Effector CD4-positive, alpha-beta T cell (primary cell): Measurements from ENCODE around the gene TUSC2.

Experiments used
- DNase-seq: peaks from one replicate; pipeline ENCODE4 v3.0.0-alpha.2; 2020
- total RNA-seq: gene quantifications from one replicate; lab custom pipeline; 2026; lab: John Stamatoyannopoulos, UW

The TUSC2 gene, protein sequence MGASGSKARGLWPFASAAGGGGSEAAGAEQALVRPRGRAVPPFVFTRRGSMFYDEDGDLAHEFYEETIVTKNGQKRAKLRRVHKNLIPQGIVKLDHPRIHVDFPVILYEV
- total RNA-seq, result 20.6 reads per million, percentile 47 among the genes with 10 or more reads in this experiment

DNA sequence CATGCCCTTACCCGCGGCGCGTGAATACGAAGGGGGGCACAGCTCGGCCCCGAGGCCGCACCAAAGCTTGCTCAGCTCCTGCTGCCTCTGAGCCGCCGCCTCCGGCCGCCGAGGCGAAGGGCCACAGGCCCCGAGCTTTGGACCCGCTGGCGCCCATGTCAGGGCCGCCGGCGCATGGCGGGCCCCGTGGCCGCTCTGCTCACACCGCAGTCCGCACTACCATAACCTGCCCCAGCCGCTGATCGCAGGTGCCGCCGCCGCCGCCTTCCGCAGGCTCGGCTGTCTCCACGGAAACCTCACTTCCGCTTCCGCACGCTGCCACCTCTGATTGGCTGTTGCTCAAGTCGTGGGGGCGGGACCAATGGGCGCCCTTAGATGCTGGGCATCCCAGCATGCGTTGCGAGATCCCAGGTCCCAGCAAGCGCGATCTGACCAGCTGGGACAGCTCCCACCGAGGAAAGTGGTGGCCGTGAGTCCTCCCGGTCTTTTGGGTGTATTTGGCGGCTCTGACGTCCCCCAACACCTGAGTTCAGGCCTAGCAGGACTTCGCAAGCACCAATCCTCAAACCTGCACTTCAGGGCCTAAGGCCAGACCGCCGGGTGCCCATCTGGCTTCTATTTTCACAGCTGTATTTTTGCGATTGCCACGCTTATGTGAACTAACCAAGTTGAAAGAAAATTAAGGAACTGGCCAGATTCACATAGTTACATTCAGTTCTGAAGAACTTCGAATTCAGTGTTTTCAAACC lies at the start of gene TUSC2:
Gene TUSC2, minus strand, starts transcription at position 281 of the 749 bp plus-strand sequence. Its CDS starts 124 bp downstream, at position 157.
- peak; percentile 93 for DNase-seq

DNA sequence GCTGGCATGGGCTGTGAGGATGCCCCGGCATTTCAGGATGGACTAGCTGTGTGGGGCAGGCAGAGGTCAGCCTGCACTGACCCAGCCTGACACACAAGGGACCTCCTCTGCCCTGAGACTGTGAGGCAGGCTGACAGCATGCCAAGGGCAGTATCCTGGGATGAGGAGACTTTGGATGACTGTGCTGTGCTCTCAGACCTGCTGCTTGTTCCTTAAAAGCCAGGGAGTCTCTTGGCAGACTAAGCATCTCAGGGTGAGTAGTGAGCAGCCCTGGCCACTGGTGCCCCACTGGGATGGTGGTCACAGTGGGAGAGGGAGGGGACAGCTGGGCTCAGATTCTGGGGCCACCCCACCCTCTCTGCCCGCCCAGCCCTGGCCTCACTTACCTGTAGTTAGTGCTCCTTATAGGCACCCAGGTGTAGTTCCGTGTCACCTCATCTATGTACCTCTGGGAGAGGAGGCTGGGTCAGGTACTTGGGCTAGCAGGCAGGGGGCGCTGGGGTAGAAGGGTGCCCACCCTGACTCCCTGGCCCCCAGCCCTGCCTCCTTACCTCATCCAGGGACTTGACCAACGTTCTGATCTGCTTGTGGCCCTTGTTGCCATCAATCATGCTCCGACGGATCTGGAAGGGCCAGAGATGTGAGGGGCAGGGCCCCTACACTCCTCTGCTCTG lies 47.4 kb upstream of the TUSC2 start:
- no peak for DNase-seq

DNA sequence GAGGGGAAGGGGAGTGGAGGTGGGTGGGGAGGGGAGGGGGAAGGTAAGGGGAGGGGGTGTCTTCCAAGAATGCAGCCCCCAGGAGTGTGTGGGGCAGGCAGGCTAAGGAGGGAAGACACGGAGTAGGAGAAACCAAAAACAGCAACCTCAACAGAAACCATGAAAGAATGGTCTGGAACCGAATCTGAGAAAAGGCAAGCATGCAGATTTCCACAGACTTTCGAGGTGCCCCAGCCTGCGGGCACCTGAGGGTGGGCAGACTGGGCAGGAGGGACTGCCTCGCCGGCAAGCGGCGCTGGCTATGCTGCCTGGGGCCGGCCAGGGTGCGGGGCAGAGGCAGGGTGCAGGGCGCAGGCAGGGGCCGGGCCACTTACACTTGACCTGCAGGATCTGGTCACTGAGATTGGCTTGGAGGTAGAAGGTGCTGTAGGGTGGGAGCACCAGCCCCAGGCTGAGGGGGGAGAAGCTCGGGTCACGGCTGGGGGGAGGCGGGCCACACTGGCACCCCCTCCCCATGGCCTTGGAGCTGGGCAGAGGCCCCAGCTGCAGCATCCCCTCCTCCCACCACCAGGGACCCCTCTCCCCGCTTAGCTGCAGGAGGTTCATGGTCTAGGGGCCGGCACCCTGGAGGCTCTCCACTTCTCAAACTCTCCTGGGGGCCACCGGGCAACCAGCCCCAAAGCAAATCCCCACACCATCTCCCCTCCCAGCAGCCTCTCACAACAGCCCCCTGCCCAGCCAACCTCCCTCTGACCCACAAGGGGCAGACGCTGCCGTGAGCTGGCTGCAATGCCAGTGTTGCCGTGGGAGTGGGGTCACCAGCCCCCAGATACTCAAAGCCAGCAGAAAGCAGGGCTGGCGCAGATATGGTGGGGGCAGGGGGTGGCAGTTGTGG lies 46.6 kb upstream of the TUSC2 start:
- DNase-seq, result no peak

DNA sequence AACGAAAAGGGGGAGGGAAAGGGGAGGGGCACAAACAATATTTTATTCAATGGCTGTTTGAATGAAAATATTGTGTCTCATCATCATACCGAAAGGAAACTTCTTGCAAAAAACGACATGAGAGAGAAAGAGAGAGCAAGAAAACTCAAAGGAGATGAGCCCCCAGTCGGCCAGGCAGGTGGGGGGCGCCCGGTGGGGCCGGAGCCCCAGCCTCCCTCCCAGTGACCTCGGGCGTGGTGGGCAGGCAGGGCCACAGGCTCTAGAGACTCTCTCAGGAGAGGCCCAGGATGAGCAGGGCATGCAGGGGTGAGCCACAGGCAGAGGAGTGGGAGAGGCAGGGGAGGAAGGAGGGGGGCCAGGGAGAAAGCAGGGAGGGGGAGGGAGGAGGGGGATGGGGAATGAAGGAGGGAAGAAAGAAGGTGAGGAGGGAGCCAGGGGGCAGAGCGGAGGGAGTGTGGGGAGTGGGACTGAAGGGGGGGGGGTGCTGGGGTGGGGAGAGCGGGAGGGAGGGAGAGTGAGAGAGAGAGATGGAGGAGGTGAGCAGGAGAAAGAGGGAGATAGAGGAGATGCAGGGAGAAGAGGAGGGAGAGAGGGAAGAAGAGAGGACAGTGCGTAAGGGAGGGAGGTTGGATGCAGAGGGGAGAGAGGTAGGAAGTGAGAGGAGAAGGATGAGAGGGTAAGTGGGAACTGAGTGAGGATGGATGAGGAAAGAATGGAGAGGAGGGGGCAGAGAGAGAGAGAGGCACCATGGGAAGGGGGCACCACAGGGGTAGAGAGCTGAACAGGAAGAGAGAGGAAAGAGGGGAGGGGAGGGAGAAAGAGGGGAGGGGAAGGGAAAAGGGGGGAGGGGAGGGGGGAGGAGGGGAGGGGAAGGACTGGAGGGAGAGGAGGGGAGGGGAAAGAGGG lies 45.4 kb upstream of the TUSC2 start:
- no peak for DNase-seq

DNA sequence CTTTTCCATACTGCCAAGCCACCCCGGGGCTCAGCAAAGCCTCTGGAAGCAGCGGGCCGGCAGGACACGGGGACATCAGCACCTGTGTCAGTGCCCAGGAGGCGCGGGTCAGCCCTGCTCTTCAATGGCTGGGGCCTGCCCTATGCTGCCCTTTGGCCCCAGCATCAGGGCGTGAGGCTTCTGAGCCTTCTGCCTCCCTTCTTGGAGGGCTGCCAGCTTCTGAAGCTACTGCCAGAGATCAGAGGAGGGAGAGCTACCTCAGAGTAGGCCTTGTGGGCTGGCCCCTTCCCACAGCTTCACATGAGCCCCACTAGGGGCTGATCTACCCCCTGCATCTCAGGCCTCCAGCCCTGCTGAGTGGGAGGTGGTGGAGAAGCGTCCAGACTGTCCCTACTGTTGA lies 44.3 kb upstream of the TUSC2 start:
- no peak for DNase-seq

DNA sequence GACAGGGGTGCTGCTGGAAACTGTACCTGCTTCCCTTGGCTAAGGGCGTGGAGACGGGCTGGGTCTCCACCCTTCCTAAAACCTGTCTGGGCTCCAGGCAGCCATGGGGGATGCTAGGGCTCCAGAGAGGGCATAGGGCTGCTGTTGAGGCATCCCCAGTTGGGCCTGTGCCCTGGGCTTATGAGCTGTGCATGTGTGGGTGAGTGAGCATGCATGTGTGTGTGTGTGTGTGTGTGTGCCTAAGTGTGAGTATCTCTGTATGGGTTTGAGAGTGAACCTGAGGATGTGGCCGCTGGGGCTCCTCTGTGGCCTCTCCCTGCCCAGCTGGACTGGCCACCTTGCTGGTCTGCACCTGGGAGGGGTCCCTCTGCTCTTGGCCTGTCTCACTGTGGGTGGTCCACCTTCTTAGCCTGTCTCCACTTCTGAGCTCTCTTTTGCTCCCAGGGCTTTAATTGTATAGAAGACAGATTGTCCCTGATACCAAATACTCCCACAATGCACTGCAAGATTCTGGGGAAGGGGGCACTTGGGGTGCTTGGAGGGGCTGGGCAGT lies 43.2 kb upstream of the TUSC2 start:
- no peak for DNase-seq

DNA sequence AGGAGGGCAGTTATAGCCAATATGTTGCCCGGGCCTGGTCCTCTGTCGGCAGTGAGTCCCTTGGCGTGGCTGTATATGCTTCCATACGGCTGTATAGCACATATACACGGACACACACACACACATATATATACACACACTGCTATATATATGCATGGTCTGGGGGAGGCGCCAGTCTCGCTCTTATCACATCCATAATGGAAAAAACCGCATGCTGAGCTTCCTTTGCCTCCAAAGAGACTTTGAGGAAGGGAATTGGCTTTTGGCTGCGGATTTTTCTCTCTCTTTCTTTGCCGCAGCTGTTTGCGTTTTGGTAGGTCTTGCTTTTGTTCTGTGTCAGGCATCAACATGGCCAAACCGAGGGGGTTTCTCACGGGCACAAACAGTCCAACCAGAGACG lies 42.6 kb upstream of the TUSC2 start:
- no peak for DNase-seq

DNA sequence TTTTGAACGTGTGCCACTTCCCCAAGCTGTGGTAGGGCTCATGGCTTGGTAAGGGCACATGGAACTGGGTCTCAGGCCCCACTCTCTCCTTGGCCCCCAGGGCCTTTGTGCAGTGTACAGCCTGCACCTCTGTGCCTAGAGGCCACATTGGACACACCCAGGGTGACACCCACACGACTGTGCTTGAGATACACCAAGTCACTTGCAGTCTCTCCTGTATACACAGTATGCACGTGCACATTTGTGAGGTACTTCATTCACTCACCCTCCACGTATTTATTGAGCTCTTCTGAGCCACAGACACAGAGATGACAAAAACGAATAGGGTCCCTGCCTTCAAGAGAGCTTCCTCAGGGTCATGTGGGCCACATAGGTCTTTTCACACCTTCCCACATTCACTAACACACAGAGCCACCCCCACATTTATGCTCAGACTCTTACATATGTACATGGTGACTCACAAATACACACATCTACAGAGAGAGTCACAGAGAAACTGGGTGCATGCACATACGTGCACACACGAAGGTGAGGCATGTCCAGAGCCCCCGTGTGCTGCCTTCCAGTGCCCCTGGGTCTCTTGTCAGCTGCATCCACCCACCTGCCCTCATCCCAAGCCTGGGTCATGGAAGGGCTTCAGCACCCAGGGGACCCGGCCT lies 41.1 kb upstream of the TUSC2 start:
- DNase-seq, result no peak

DNA sequence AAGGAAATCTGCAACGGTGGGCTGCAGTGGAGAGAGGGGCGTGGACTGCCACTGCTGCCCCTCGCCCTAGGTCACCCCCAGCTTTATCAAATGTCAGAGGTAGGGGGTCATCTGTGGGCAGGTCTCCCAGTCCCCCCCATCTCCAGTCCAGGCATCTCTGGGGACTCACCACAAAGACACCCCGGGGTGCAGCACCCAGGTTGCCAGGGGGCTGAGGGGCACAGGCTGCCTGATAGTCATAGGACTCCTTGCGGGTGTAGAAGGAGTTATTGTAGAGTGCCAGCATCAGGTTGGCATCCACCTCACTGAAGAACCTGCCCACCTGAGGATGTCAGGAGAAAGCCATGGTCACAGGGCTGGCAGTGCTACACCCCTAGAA lies 37.8 kb upstream of the TUSC2 start:
- DNase-seq, result no peak

DNA sequence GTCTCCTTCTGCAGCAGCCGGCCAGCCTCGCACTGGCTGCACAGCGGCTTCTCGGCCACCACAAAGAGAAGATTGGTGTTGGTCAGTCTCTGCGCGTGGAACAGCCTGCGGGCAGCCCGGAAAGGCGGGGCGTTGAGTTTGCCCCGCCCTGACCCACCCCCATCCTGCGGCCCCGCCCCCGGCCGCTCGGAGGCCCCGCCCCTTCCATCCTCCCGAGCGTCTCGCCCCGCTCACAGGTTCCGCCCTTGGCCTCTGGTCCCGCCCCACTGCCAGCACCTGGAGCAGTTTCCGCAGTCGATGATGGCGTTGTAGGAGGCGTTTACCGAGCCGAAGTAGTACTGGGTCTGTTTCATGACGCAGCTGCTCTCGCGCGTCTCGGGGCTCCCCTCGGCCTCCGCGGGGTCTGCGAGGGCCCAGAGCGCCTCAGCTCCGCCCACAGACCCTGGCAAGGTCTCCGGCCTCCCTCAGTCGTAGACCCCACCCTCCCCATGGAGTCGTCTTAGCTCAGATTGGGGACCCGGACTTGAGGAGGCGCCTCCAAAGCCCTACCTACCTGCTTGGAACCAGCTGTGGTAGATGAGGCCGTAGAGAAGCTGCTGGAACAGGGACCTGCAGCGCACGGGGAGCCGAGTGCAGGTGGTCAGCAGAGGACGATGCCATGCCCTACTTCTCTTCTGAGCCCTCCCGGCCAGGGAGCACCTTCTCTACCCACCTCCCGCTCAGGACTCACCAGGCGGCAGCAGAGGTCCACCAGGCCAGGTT lies 37.2 kb upstream of the TUSC2 start:
- peak; percentile 94 for DNase-seq

DNA sequence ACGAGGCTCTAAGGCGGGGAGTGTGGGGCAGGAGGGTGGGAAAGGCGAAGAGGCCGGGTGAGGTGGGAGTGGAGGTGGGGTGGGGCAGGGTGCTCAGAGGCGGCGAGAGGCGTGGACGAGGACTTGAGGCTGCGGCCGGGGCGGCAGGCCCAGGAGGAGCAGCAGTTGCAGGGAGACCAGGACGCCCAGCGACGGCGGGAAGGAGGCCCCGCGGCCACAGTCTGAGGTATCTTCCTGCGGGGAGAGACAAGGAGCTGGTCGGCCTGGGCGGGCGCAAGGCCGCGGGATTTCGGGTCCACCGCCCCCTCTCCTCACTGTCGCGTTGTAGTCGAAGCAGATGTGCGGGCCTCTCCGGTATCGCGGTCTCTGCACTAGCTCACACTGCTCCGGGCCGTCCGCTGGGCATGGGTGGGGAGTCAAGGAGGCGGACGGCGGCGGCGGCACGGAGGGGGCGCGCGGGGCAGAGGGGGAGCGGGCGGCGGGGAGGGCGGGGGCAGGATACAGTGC lies 36.6 kb upstream of the TUSC2 start:
- no peak for DNase-seq

DNA sequence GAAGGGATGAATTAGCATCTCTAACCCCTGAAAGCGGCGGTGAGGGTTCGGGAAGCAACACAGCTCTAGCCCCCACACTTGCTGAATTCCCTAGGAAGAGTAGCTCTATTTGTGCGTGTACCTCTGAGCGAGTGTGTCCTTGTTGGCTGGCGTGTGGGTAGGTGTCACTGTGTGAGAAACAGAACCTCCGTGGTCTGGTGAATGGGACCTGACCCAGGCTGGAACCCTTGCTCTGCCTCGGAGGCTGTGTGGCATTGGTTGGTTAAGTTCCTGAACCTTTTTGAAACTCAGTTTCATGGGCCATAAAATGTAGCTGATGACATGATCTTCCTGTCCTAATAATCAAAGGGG lies 31.7 kb upstream of the TUSC2 start:
- DNase-seq, result no peak

DNA sequence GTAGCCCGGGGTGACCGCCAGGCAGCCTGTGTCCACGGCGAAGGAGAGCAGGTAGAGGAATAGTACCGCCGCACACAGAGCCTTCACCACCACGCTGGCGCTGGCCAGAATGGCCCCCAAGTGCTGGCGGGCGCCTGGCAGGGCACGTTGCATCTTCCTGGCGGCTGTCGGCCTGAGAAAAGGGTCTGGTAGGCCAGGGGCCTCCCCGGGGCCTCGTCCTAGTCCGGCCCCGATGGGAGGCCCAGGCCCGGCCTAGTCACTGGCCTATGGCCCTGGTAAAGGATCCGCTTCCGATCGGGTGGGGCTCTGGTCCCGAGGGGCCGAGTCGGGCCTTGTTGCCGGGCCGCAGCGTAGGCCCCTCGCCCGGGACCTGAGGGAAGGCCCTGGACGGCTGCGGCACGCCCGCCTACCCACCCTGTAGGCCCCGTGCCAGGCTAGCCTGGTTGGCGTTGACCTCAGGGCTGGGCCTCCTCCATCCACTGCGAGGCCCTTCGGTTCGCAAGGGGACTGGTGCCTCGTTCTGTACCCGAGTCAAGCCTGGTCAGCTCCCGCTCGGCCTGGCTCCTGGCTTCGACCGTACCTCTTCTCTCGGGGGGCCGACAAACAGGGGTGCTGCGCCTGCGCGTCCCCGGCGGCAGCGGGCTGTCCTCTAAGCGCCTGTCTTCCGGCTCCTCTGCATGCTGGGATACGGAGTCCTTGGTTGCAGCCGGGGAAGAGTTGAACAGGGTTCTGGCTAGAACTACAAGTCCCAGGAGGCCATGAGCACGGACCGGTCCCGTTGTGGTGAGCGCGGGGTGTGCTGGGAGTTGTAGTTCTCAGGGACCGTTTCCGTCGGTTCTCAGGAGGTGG lies 31.1 kb upstream of the TUSC2 start, which contains the start of gene TMEM115:
Gene TMEM115, minus strand, starts transcription at position 611 of the 849 bp plus-strand sequence. Its CDS starts 458 bp downstream, at position 153.
- peak; percentile 95 for DNase-seq

DNA sequence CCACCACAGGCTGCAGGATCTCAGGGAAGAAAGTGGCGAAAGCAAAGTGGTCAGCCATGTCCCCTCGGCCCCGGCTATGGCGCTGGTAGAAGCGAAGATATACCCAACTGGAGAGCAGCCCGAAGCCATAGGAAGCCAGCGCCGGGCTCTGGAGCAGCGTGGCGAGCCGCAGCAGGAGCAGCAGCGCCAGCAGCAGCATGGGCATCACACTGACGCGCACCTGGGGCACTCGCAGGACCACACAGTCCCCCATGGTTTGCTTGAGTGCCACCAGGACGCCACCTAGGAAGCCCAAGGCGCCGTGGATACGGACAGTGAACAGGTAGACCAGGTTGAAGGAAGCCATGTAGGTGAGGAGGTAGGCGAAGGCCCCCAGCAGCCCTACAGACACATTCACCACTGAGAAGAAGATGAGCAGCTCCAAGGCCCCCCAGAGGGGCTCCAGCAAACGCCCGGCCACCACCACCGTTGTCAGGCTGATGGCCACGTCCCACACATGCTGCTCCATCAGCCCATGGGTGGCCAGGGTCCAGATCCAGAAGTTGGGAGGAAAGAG lies 30.4 kb upstream of the TUSC2 start:
- DNase-seq, result no peak

DNA sequence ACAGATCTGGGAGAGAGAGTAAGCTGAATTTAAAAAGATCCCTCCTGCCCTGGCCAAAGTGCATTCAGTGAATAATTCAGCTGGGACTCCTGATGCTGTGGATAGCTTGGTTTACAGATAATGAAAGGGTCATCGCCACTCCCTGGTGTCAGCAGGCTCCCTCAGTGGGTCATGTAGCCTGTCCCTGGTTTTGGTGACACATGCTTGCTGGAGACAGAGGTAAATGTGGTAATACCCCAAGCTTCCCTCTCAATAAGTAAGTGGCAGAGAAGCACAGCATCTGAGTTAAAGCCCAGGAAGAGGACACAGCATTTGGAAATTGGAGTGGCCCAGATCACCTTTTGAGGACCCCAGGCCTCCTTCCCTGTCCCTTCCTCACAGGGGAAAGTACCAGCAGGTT lies 29.5 kb upstream of the TUSC2 start:
- no peak for DNase-seq

DNA sequence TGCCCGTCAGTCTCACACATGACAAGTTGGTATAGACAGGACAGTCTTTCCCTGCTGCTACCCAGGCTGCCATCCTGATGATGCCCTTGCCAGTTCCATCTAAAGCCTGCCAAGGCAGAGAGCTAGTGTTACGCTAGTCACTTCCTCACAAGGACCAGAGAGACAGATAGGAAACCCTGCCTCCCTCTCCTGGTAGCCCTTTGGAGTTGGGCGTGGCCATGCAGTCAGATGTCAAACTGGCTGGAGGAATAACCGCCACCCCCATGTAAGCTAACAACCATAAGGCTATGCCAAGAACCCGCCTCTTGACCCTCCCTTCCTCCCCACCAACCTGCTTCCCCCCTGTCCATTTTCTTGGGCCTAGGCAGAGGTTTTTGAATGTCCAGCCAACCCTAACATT lies 28.5 kb upstream of the TUSC2 start:
- DNase-seq, result no peak

DNA sequence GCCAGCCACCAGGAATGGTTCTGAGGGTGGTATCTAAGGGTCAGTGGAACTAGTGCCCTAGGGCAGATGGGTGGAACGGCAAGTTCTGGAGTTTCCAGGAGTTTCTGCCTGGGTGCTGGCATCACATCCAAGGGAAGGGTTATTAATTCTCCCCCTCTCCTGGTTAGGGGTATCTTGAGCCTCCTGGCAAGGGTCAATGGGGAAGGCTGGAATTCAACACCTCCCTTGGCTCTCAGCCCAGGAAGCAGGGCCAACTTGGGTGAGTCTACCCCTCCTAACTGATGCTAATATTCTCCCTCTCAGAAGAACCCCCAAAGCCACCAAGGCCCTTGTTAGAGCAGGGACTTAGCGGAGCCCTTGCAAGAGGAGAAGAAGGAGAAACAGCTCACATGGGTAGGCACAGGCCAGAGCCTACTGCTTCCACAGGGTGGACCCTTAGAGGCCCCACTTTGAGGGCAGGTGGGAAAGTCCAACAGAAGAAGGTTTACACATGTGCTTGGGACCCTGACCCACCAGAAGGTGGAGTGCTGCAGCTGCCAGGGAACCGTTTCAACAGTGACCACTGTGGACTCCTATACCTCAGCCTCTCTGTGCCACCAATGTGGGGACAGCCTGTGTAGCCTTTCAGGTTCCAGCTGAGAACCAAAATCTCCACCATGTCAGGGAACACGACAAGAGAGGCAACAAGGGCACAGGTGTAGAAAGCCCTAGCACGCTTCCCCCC lies 28.0 kb upstream of the TUSC2 start:
- DNase-seq, result no peak

DNA sequence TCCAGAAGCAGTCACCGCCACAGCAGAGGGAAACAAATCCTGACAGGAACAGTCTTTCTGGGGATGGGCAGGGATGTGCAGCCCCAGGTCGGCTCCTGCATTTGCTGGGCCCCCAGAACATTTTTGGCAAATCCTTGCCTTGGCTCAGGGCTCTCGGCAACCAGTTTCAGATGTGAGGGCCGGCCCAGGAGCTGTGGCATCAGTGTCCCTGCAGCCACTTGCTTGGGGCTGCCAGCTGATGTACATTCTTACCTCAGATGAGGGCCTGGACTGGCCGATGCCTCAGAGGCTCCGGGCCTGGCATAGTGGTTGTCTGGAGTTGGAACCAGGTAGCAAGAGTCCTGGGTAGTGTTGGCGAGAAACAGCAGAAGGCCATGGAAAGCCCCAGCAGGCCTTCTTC lies 26.8 kb upstream of the TUSC2 start:
- DNase-seq, result no peak
